Liver (tissue), 3 donors: ENCODE data around the gene SLIT3.

Source experiments
- EGR1 ChIP-seq, 2 donors: IDR thresholded peaks; 2 replicates each; pipeline ENCODE4 v1.6.1; 2016 to 2018; ENCODE audit warnings: antibody characterized with exemption in 2 of 2, low read depth in 2 of 2
- FOXA1 ChIP-seq: IDR thresholded peaks from 2 replicates; pipeline ENCODE4 v1.6.1; 2016; ENCODE audit warnings: antibody characterized with exemption
- GABPA ChIP-seq, 2 donors: IDR thresholded peaks in 1 of 2; conservative IDR thresholded peaks in 1 of 2; 2 replicates each; pipeline ENCODE4 v1.6.1; 2016; ENCODE audit warnings: antibody characterized with exemption in 2 of 2, mild to moderate bottlenecking in 1 of 2, moderate library complexity in 1 of 2
- JUND ChIP-seq, 2 donors: IDR thresholded peaks; 2 replicates each; pipeline ENCODE4 v1.6.1; 2016; ENCODE audit warnings: antibody characterized with exemption in 2 of 2
- MAX ChIP-seq: IDR thresholded peaks from 2 replicates; pipeline ENCODE4 v1.6.1; 2016; ENCODE audit warnings: antibody characterized with exemption
- NR2F2 ChIP-seq: IDR thresholded peaks from 2 replicates; pipeline ENCODE4 v1.6.1; 2016; ENCODE audit warnings: antibody characterized with exemption
- RAD21 ChIP-seq, 2 donors: IDR thresholded peaks; 2 replicates each; pipeline ENCODE4 v1.6.1; 2016; ENCODE audit warnings: antibody characterized with exemption in 2 of 2, mild to moderate bottlenecking in 2 of 2
- RXRA ChIP-seq, 2 donors: IDR thresholded peaks; 2 replicates each; pipeline ENCODE4 v1.6.1; 2017 to 2018; ENCODE audit warnings: antibody characterized with exemption in 2 of 2, mild to moderate bottlenecking in 1 of 2
- SP1 ChIP-seq: IDR thresholded peaks from 2 replicates; pipeline ENCODE4 v1.6.1; 2018; ENCODE audit warnings: antibody characterized with exemption, mild to moderate bottlenecking
- TAF1 ChIP-seq: conservative IDR thresholded peaks from 2 replicates; pipeline ENCODE4 v1.6.1; 2016; ENCODE audit warnings: antibody characterized with exemption, mild to moderate bottlenecking
- YY1 ChIP-seq: IDR thresholded peaks from 2 replicates; pipeline ENCODE4 v1.6.1; 2016; ENCODE audit warnings: antibody characterized with exemption, mild to moderate bottlenecking
- TF ChIP-seq, protein P1 (sequence below): fragments of 150-350 bp; IDR thresholded peaks from 2 replicates; pipeline ENCODE4 v1.5.1; 2017; ENCODE audit warnings: improper control_type of control experiment, low read depth, low read length; ENCODE audit not compliant: missing input control
- TF ChIP-seq, protein P2 (sequence below): IDR thresholded peaks from 2 replicates; pipeline ENCODE4 v1.6.1; 2016; ENCODE audit warnings: antibody characterized with exemption
- TF ChIP-seq, protein P3 (sequence below): IDR thresholded peaks from 2 replicates; pipeline ENCODE4 v1.6.1; 2016; ENCODE audit warnings: antibody characterized with exemption, mild to moderate bottlenecking
- donor health status: healthy.
- donor health status: healthy.

DNA sequence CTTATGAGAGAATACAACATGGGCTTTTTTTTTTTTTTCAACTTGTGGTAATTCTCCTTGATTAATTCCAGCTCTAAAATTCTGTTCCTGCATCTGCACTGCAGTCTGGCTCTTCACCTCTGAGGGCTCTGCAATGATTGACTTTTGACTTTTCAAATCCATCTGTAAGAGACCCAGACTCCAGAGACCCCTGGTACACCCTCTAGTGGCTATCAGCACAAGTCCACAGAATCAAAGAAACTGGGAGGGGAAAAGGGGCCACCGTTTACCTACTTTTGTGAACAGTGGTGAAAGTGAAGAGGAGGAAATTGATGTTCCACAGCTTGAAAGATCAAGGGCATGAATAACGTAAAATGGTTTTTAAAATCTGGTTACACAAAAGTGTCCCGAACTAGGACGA, 151.6 kb downstream of the SLIT3 start:
- TF ChIP-seq, protein P1, sequence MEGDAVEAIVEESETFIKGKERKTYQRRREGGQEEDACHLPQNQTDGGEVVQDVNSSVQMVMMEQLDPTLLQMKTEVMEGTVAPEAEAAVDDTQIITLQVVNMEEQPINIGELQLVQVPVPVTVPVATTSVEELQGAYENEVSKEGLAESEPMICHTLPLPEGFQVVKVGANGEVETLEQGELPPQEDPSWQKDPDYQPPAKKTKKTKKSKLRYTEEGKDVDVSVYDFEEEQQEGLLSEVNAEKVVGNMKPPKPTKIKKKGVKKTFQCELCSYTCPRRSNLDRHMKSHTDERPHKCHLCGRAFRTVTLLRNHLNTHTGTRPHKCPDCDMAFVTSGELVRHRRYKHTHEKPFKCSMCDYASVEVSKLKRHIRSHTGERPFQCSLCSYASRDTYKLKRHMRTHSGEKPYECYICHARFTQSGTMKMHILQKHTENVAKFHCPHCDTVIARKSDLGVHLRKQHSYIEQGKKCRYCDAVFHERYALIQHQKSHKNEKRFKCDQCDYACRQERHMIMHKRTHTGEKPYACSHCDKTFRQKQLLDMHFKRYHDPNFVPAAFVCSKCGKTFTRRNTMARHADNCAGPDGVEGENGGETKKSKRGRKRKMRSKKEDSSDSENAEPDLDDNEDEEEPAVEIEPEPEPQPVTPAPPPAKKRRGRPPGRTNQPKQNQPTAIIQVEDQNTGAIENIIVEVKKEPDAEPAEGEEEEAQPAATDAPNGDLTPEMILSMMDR: no peak
- TF ChIP-seq YY1 (no peak), NR2F2 (no peak), JUND (IDR thresholded peaks at IDR 0.05) (no peak), SP1 (no peak), GABPA (IDR thresholded peaks at IDR 0.05 in 1 of 2, conservative IDR thresholded peaks at IDR 0.05 in 1 of 2) (no peak), RAD21 (IDR thresholded peaks at IDR 0.05) (no peak), TAF1 (no peak), EGR1 (IDR thresholded peaks at IDR 0.05; ENCODE audit: low read depth in 2 of 2) (no peak), FOXA1 (no peak), MAX (no peak), RXRA (IDR thresholded peaks at IDR 0.05) (no peak)
- TF ChIP-seq, protein P2, sequence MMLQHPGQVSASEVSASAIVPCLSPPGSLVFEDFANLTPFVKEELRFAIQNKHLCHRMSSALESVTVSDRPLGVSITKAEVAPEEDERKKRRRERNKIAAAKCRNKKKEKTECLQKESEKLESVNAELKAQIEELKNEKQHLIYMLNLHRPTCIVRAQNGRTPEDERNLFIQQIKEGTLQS: no peak
- TF ChIP-seq, protein P3, sequence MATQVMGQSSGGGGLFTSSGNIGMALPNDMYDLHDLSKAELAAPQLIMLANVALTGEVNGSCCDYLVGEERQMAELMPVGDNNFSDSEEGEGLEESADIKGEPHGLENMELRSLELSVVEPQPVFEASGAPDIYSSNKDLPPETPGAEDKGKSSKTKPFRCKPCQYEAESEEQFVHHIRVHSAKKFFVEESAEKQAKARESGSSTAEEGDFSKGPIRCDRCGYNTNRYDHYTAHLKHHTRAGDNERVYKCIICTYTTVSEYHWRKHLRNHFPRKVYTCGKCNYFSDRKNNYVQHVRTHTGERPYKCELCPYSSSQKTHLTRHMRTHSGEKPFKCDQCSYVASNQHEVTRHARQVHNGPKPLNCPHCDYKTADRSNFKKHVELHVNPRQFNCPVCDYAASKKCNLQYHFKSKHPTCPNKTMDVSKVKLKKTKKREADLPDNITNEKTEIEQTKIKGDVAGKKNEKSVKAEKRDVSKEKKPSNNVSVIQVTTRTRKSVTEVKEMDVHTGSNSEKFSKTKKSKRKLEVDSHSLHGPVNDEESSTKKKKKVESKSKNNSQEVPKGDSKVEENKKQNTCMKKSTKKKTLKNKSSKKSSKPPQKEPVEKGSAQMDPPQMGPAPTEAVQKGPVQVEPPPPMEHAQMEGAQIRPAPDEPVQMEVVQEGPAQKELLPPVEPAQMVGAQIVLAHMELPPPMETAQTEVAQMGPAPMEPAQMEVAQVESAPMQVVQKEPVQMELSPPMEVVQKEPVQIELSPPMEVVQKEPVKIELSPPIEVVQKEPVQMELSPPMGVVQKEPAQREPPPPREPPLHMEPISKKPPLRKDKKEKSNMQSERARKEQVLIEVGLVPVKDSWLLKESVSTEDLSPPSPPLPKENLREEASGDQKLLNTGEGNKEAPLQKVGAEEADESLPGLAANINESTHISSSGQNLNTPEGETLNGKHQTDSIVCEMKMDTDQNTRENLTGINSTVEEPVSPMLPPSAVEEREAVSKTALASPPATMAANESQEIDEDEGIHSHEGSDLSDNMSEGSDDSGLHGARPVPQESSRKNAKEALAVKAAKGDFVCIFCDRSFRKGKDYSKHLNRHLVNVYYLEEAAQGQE: no peak
